Stimulated activated CD4-positive, alpha-beta T cell treated with anti-CD3 and anti-CD28 coated beads, Interleukin-15, amount 100 ng/mL, for 24 hours (primary cell): ENCODE results near the gene EPN1.

Experiments used
- DNase-seq: peaks from one replicate; pipeline ENCODE4 v3.0.0-alpha.2; 2020

Gene EPN1

GRCh38 chr19:55680339-55681130 lies 5.5 kb downstream of the EPN1 start:
- DNase-seq: no peak

GRCh38 chr19:55681131-55682092 lies 6.4 kb downstream of the EPN1 start:
- no peak for DNase-seq

- DNase-seq: no peak
These were observed 8.6 kb downstream of the EPN1 start for GRCh38 chr19:55683449-55684261.

- DNase-seq: no peak
These were observed 10.1 kb downstream of the EPN1 start for GRCh38 chr19:55684946-55685681.

GRCh38 chr19:55685776-55686175 lies 10.8 kb downstream of the EPN1 start:
- no peak for DNase-seq

- DNase-seq: no peak
These were observed 11.5 kb downstream of the EPN1 start for GRCh38 chr19:55686311-55687050.

GRCh38 chr19:55687281-55688201 lies 12.5 kb downstream of the EPN1 start:
- DNase-seq: no peak

- DNase-seq: no peak
These were observed 13.6 kb downstream of the EPN1 start for GRCh38 chr19:55688422-55689218.

- no peak for DNase-seq
These were observed 14.5 kb downstream of the EPN1 start for GRCh38 chr19:55689411-55690108.

GRCh38 chr19:55690109-55690768 lies 15.2 kb downstream of the EPN1 start:
- DNase-seq: no peak

- no peak for DNase-seq
These were observed 15.9 kb downstream of the EPN1 start for GRCh38 chr19:55690769-55691545.

GRCh38 chr19:55691561-55692481 lies 16.8 kb downstream of the EPN1 start:
- no peak for DNase-seq

- no peak for DNase-seq
These were observed 17.7 kb downstream of the EPN1 start for GRCh38 chr19:55692681-55693081.

- DNase-seq: no peak
These were observed 18.4 kb downstream of the EPN1 start for GRCh38 chr19:55693336-55693974.

GRCh38 chr19:55694241-55694655 lies 19.2 kb downstream of the EPN1 start:
- no peak for DNase-seq
